H1 (cell line): ENCODE measurements around the gene ALK. TPM values are rescaled to one million over a fixed set of nuclear protein-coding genes. Genes with fewer than 3 reads are reported as not detected.

Source experiments
- CTCF ChIA-PET: fragments of 300-600 bp; sonication (Branson Sonifier 250); formaldehyde crosslinking; loops from one replicate; lab custom pipeline; 2021; ENCODE audit not compliant: partially characterized antibody; lab: Charles Lee
- POLR2A ChIA-PET: fragments of 300-600 bp; sonication (Branson Sonifier 250); formaldehyde crosslinking; loops from one replicate; lab custom pipeline; 2021; ENCODE audit warnings: inconsistent platforms; ENCODE audit not compliant: partially characterized antibody; lab: Charles Lee
- DNase-seq, 2 experiments: peaks; one replicate each; pipeline versions ENCODE4 v3.0.0 to v3.0.0-alpha.2; 2010 to 2022; ENCODE audit warnings: low spot score in 2 of 2, low read depth in 1 of 2, mixed read lengths in 1 of 2
- FAIRE-seq: peaks from 2 replicates; lab custom pipeline; 2011; peaks lifted over from hg19 to GRCh38; lab: Jason Lieb, UNC
- H2AFZ ChIP-seq: 2 replicates; pipeline ENCODE4 v1.8.1; 2012; ENCODE audit warnings: low read length, inconsistent platforms
- H2AK5ac ChIP-seq: 2 replicates; pipeline ENCODE4 v1.6.1; 2013; ENCODE audit warnings: low read depth, low read length
- H2BK120ac ChIP-seq: replicated peaks from 2 replicates; pipeline ENCODE3; 2013; ENCODE audit warnings: low read depth, low read length, inconsistent platforms
- H2BK12ac ChIP-seq: 2 replicates; pipeline ENCODE4 v1.6.1; 2013; ENCODE audit warnings: low read depth, low read length
- H2BK15ac ChIP-seq: 2 replicates; pipeline ENCODE4 v1.6.1; 2013; ENCODE audit warnings: low read length
- H2BK20ac ChIP-seq: 2 replicates; pipeline ENCODE4 v1.6.1; 2013; ENCODE audit warnings: low read length
- H2BK5ac ChIP-seq: 2 replicates; pipeline ENCODE4 v1.6.1; 2013; ENCODE audit warnings: low read depth, low read length
- H3K14ac ChIP-seq: 2 replicates; pipeline ENCODE4 v1.6.1; 2013; ENCODE audit warnings: inconsistent platforms; ENCODE audit not compliant: insufficient read length
- H3K18ac ChIP-seq: 2 replicates; pipeline ENCODE4 v1.6.1; 2013; ENCODE audit warnings: low read length; ENCODE audit errors: extremely low read depth
- H3K23ac ChIP-seq: 2 replicates; pipeline ENCODE4 v1.6.1; 2013; ENCODE audit warnings: inconsistent platforms; ENCODE audit not compliant: insufficient read length
- H3K23me2 ChIP-seq: 2 replicates; pipeline ENCODE4 v1.6.1; 2013; ENCODE audit warnings: low read depth, low read length
- H3K27ac ChIP-seq: 2 replicates; pipeline ENCODE4 v1.6.1; 2011; ENCODE audit warnings: low read depth, low read length, inconsistent platforms
- H3K27me3 ChIP-seq, 4 experiments: replicated peaks in 1 of 4; 1 replicate in 1 of 4; 2 replicates in 3 of 4; pipeline versions ENCODE4 v1.6.1 to v1.8.1; 2011 to 2013; ENCODE audit warnings: low read length in 3 of 4, mild to moderate bottlenecking in 3 of 4, inconsistent platforms in 2 of 4, mixed read lengths in 2 of 4, moderate library complexity in 1 of 4; ENCODE audit not compliant: control insufficient read depth in 3 of 4, insufficient read depth in 3 of 4; ENCODE audit errors: extremely low read depth in 1 of 4
- H3K36me3 ChIP-seq, 4 experiments: 2 replicates each; pipeline versions ENCODE4 v1.6.1 to v1.8.1; 2011 to 2013; ENCODE audit warnings: mild to moderate bottlenecking in 4 of 4, low read length in 3 of 4, moderate library complexity in 2 of 4, control low read depth in 1 of 4, inconsistent platforms in 1 of 4; ENCODE audit not compliant: insufficient read depth in 4 of 4, control insufficient read depth in 2 of 4
- H3K4ac ChIP-seq: replicated peaks from 2 replicates; pipeline ENCODE3; 2013; ENCODE audit warnings: low read length, low read depth, mixed read lengths, inconsistent platforms; ENCODE audit not compliant: insufficient read length
- H3K4me1 ChIP-seq, 4 experiments: replicated peaks in 1 of 4; 1 replicate in 1 of 4; 2 replicates in 3 of 4; pipeline versions ENCODE4 v1.6.1 to v1.8.1; 2011 to 2013; ENCODE audit warnings: low read length in 3 of 4, inconsistent platforms in 2 of 4, mixed read lengths in 1 of 4; ENCODE audit not compliant: insufficient read depth in 4 of 4, control insufficient read depth in 3 of 4
- H3K4me2 ChIP-seq, 2 experiments: 2 replicates each; pipeline versions ENCODE4 v1.6.1 to v1.8.1; 2011 to 2013; ENCODE audit warnings: low read depth in 2 of 2, low read length in 2 of 2, control low read depth in 1 of 2, inconsistent platforms in 1 of 2, mild to moderate bottlenecking in 1 of 2; ENCODE audit not compliant: insufficient read depth in 1 of 2
- H3K4me3 ChIP-seq, 4 experiments: fragments of 200-600, 300-600 bp in 1 of 4; sonication (generic), shearing (Covaris generic), sonication (Bioruptor Twin) in 1 of 4; 2 replicates each; pipeline versions ENCODE4 v1.5.1 to v1.8.1; 2011 to 2016; ENCODE audit warnings: low read length in 4 of 4, low read depth in 3 of 4, control low read depth in 2 of 4, inconsistent platforms in 2 of 4, mild to moderate bottlenecking in 2 of 4, mixed read lengths in 1 of 4, moderate library complexity in 1 of 4; ENCODE audit not compliant: insufficient read depth in 2 of 4; ENCODE audit errors: extremely low read depth in 1 of 4
- H3K56ac ChIP-seq: replicated peaks from 2 replicates; pipeline ENCODE3; 2013; ENCODE audit warnings: low read depth, mild to moderate bottlenecking, mixed read lengths, low read length, inconsistent platforms; ENCODE audit not compliant: insufficient read length
- H3K79me1 ChIP-seq: 2 replicates; pipeline ENCODE4 v1.6.1; 2013; ENCODE audit warnings: low read depth, low read length, control low read depth
- H3K79me2 ChIP-seq, 2 experiments: 2 replicates each; pipeline versions ENCODE4 v1.6.1 to v1.8.1; 2012 to 2013; ENCODE audit warnings: low read length in 2 of 2, mild to moderate bottlenecking in 2 of 2, inconsistent platforms in 1 of 2; ENCODE audit not compliant: insufficient read depth in 2 of 2, control insufficient read depth in 1 of 2
- H3K9ac ChIP-seq, 4 experiments: replicated peaks in 1 of 4; 1 replicate in 1 of 4; 2 replicates in 3 of 4; pipeline versions ENCODE4 v1.6.1 to v1.8.1; 2011 to 2013; ENCODE audit warnings: low read depth in 3 of 4, low read length in 3 of 4, control low read depth in 2 of 4, mild to moderate bottlenecking in 2 of 4, moderate library complexity in 2 of 4, inconsistent platforms in 1 of 4; ENCODE audit errors: extremely low read depth in 1 of 4
- H3K9me3 ChIP-seq, 2 experiments: 2 replicates each; pipeline versions ENCODE4 v1.6.1 to v1.8.1; 2012 to 2013; ENCODE audit warnings: mild to moderate bottlenecking in 2 of 2, moderate library complexity in 2 of 2, control low read depth in 1 of 2, inconsistent platforms in 1 of 2, low read depth in 1 of 2, low read length in 1 of 2, mixed read lengths in 1 of 2; ENCODE audit not compliant: insufficient read depth in 2 of 2
- H4K20me1 ChIP-seq, 2 experiments: replicated peaks in 1 of 2; 2 replicates each; pipeline versions ENCODE3 to v1.8.1; 2011 to 2013; ENCODE audit warnings: inconsistent platforms in 2 of 2, low read length in 2 of 2, mild to moderate bottlenecking in 1 of 2; ENCODE audit not compliant: insufficient read depth in 2 of 2, control insufficient read depth in 1 of 2
- H4K5ac ChIP-seq: 2 replicates; pipeline ENCODE4 v1.6.1; 2013; ENCODE audit warnings: low read length, low read depth, mixed read lengths, inconsistent platforms; ENCODE audit not compliant: insufficient read length
- H4K8ac ChIP-seq: 2 replicates; pipeline ENCODE4 v1.8.0; 2013; ENCODE audit warnings: mild to moderate bottlenecking, moderate library complexity, low read length, inconsistent platforms; ENCODE audit not compliant: insufficient read depth; ENCODE audit errors: extremely low read depth
- H4K91ac ChIP-seq: replicated peaks from 2 replicates; pipeline ENCODE3; 2013; ENCODE audit warnings: low read length, mixed read lengths, inconsistent platforms; ENCODE audit not compliant: insufficient read length
- ASH2L ChIP-seq: fragments of 200-600, 300-600 bp; sonication (generic); IDR thresholded peaks from one replicate; pipeline ENCODE4 v1.7.1; 2017; ENCODE audit warnings: low read length
- CBX8 ChIP-seq: fragments of 300-800, 300-1000 bp; sonication (generic); IDR thresholded peaks from 2 replicates; pipeline ENCODE4 v1.7.1; 2016; ENCODE audit warnings: low read depth, low read length, borderline replicate concordance
- CHD2 ChIP-seq: IDR thresholded peaks from 2 replicates; pipeline ENCODE4 v1.6.1; 2012; ENCODE audit warnings: low read length, improper control_type of control experiment
- EZH2 ChIP-seq: fragments of 200-600 bp; sonication (generic); IDR thresholded peaks from 2 replicates; pipeline ENCODE4 v1.7.1; 2012; ENCODE audit warnings: low read depth, mild to moderate bottlenecking, moderate library complexity, low read length, inconsistent platforms; ENCODE audit not compliant: severe bottlenecking
- GTF2F1 ChIP-seq: IDR thresholded peaks from 2 replicates; pipeline ENCODE4 v1.6.1; 2012; ENCODE audit warnings: low read depth, low read length, improper control_type of control experiment, borderline replicate concordance
- JUND ChIP-seq: IDR thresholded peaks from 2 replicates; pipeline ENCODE4 v1.6.1; 2011; ENCODE audit warnings: mild to moderate bottlenecking, improper control_type of control experiment, low read length
- KDM4A ChIP-seq: IDR thresholded peaks from one replicate; pipeline ENCODE4 v1.7.1; 2012; ENCODE audit warnings: low read depth, mild to moderate bottlenecking, moderate library complexity, low read length, inconsistent platforms; ENCODE audit not compliant: severe bottlenecking
- MAFK ChIP-seq: IDR thresholded peaks from 2 replicates; pipeline ENCODE4 v1.6.1; 2012; ENCODE audit warnings: low read depth, mild to moderate bottlenecking, improper control_type of control experiment, low read length
- POLR2AphosphoS5 ChIP-seq: IDR thresholded peaks from 2 replicates; pipeline ENCODE4 v1.6.1; 2011; ENCODE audit warnings: low read depth, low read length
- POU5F1 ChIP-seq: IDR thresholded peaks from 2 replicates; pipeline ENCODE4 v1.6.1; 2011; ENCODE audit warnings: low read depth, mild to moderate bottlenecking, low read length, moderate library complexity
- SP1 ChIP-seq: IDR thresholded peaks from 2 replicates; pipeline ENCODE4 v1.6.1; 2011; ENCODE audit warnings: low read depth, low read length
- SP4 ChIP-seq: IDR thresholded peaks from 2 replicates; pipeline ENCODE4 v1.6.1; 2012; ENCODE audit warnings: low read length, inconsistent platforms
- TBP ChIP-seq: IDR thresholded peaks from 2 replicates; pipeline ENCODE4 v1.6.1; 2011; ENCODE audit warnings: low read depth, low read length, improper control_type of control experiment
- WGBS, 2 experiments: shearing (Covaris generic) in 1 of 2; methylation state at CpG; one replicate each; pipeline versions ENCODE4 v1.1.6 to v1.1.7; 2013 to 2015; ENCODE audit warnings: low lambda C conversion rate in 2 of 2, mixed read lengths in 2 of 2, inconsistent platforms in 1 of 2, low coverage in 1 of 2, missing lambda C conversion rate in 1 of 2; ENCODE audit not compliant: insufficient replicate concordance in 2 of 2, insufficient coverage in 1 of 2, insufficient read length in 1 of 2; ENCODE audit errors: extremely low coverage in 1 of 2, missing lambda C conversion rate in 1 of 2; 5-methylcytosine and 5-hydroxymethylcytosine counted together
- polyA plus RNA-seq, 7 experiments: library from polyadenylated mRNA; depleted of rRNA in 3 of 7; stranded (reverse) in 5 of 7; unstranded in 2 of 7; fragments of >200 nt in 5 of 7; fragments of 200-250 nt in 2 of 7; gene quantifications; 1 replicate in 5 of 7; 2 replicates in 1 of 7; 4 replicates in 1 of 7; pipeline versions ENCODE4 v1.2.1 to v1.2.3, GENCODE V29; 2011 to 2013; ENCODE audit warnings: missing spikeins in 2 of 7, mixed read lengths in 2 of 7
- total RNA-seq: library from RNA; stranded (reverse); fragmentation: NEBNext Ultra II Directional; extraction: Animal tissue kit (Norgen Biotek cat#: 25700); gene quantifications from 2 replicates; pipeline ENCODE4 v1.2.1, GENCODE V29; 2021

The ALK gene
- total and polyA plus RNA-seq, 2 of the 8 experiments (the other 6 are each of a cell fraction or from before 2014, with no cell fraction given): 0.02 to 0.09 TPM

GRCh38 chr2:29322011-29322410 lies 599.4 kb downstream of the ALK start:
- H4K5ac ChIP-seq: no peak overlapping the region
- H3K4me1 ChIP-seq: peaks cover 0 to 4% (median 0%) of the 10 kb centered on the region in 4 experiments; a peak in 2 of 7 replicates
- H3K4ac ChIP-seq: no peak overlapping the region
- DNase-seq: no peak
- no peak overlapping the region for H2AFZ ChIP-seq
- no peak overlapping the region for H3K4me2 ChIP-seq
- H3K56ac ChIP-seq: no peak overlapping the region
- WGBS, 2 experiments: 90% methylated on average over 2 of the region's 2 CpGs; no CpG with 5 or more reads in 1 of the 2 experiments
- no peak overlapping the region for H2BK120ac ChIP-seq
- H4K20me1 ChIP-seq: no peaks in the 10 kb centered on the region
- no peaks in the 10 kb centered on the region for H3K79me1 ChIP-seq
- H3K23me2 ChIP-seq: no peaks in the 10 kb centered on the region
- no peak for FAIRE-seq
- H4K8ac ChIP-seq: peak overlapping the region; percentile 36; the same call in 1 of the 2 replicates
- H3K9me3 ChIP-seq: no peaks in the 10 kb centered on the region
- H3K23ac ChIP-seq: no peak overlapping the region
- no peak overlapping the region for H2BK5ac ChIP-seq
- CTCF ChIA-PET: interaction anchor here (1.0 to 7.5 kb wide), 2 partner anchors 13 to 729 kb away, joined by 3 to 71 read pairs; no protein-coding TSS in a partner anchor
- no peak overlapping the region for H3K14ac ChIP-seq
- no peak overlapping the region for H2AK5ac ChIP-seq
- H3K36me3 ChIP-seq: no peaks in the 10 kb centered on the region
- H3K27ac ChIP-seq: no peak overlapping the region
- H2BK12ac ChIP-seq: no peak overlapping the region
- H2BK15ac ChIP-seq: no peak overlapping the region
- H3K27me3 ChIP-seq: no peaks in the 10 kb centered on the region
- POLR2A ChIA-PET: no interaction called here
- no peak overlapping the region for H3K9ac ChIP-seq
- H3K79me2 ChIP-seq: no peaks in the 10 kb centered on the region
- H3K18ac ChIP-seq: no peak overlapping the region
- no peak overlapping the region for H3K4me3 ChIP-seq
- H4K91ac ChIP-seq: no peak overlapping the region
- no peak overlapping the region for H2BK20ac ChIP-seq
- TF ChIP-seq CHD2 (no peak), JUND (no peak), SP1 (no peak), POLR2AphosphoS5 (no peak), POU5F1 (no peak), KDM4A (no peak), GTF2F1 (no peak), MAFK (no peak), CBX8 (no peak), SP4 (no peak), TBP (no peak), EZH2 (no peak), ASH2L (no peak)
